GM12878 (cell line): ENCODE measurements around the gene RPUSD1. TPM values are rescaled to one million over a fixed set of nuclear protein-coding genes. Genes with fewer than 3 reads are reported as not detected.

Source experiments
- ATAC-seq: fragments of 200-7000 bp; cut with Tn5 transposase; 3 replicates; pipeline ENCODE4 v1.9.1; 2020; ENCODE audit warnings: mild to moderate bottlenecking, moderate library complexity
- BruUV-seq: library from RNA; stranded (reverse); fragments of 400-500 nt; replicated peaks from 2 replicates; lab custom pipeline; 2021; lab: Mats Ljungman, UMichigan
- CTCF ChIA-PET: fragments of 300-600 bp; sonication (Branson Sonifier 250); formaldehyde crosslinking; extraction: SDS; loops from one replicate; lab custom pipeline; 2021; ENCODE audit warnings: inconsistent platforms; lab: Yijun Ruan, JAX
- POLR2A ChIA-PET: fragments of 350-600 bp; formaldehyde crosslinking; extraction: SDS; loops from one replicate; lab custom pipeline; 2021; ENCODE audit warnings: inconsistent platforms; lab: Charles Lee
- RAD21 ChIA-PET: fragments of 300-600 bp; sonication (Branson Sonifier 250); formaldehyde crosslinking; loops from one replicate; lab custom pipeline; 2023; ENCODE audit warnings: antibody characterized with exemption; ENCODE audit not compliant: unreplicated experiment; lab: Charles Lee
- SMC1A ChIA-PET: fragments of 300-600 bp; sonication (Branson Sonifier 250); formaldehyde crosslinking; loops from one replicate; lab custom pipeline; 2023; ENCODE audit not compliant: unreplicated experiment, uncharacterized antibody; lab: Charles Lee
- DNase-seq: peaks from one replicate; pipeline ENCODE4 v3.0.0-alpha.2; 2011; ENCODE audit warnings: low read depth, low spot score
- FAIRE-seq: peaks from 3 replicates; lab custom pipeline; 2011; peaks lifted over from hg19 to GRCh38; lab: Jason Lieb, UNC
- H2AFZ ChIP-seq: 2 replicates; pipeline ENCODE4 v1.6.0; 2011; ENCODE audit warnings: low read depth, low read length, control low read depth; ENCODE audit not compliant: control insufficient read depth
- H3K27ac ChIP-seq: 2 replicates; pipeline ENCODE4 v1.5.1; 2011; ENCODE audit warnings: control low read depth; ENCODE audit not compliant: control insufficient read depth, insufficient read depth
- H3K27me3 ChIP-seq, 2 experiments: replicated peaks in 1 of 2; 2 replicates each; pipeline versions ENCODE4 v1.6.0 to v1.6.1; 2011; ENCODE audit warnings: low read length in 1 of 2; ENCODE audit not compliant: control insufficient read depth in 2 of 2, insufficient read depth in 2 of 2
- H3K36me3 ChIP-seq, 2 experiments: 2 replicates each; pipeline ENCODE4 v1.5.1; 2011; ENCODE audit warnings: low read length in 1 of 2; ENCODE audit not compliant: control insufficient read depth in 2 of 2, insufficient read depth in 2 of 2
- H3K4me1 ChIP-seq: 2 replicates; pipeline ENCODE4 v1.6.1; 2011; ENCODE audit warnings: mild to moderate bottlenecking, low read length, moderate library complexity, mixed read lengths; ENCODE audit not compliant: control insufficient read depth, insufficient read depth
- H3K4me2 ChIP-seq: 2 replicates; pipeline ENCODE4 v1.6.0; 2011; ENCODE audit warnings: control low read depth; ENCODE audit not compliant: control insufficient read depth, insufficient read depth
- H3K4me3 ChIP-seq: fragments of 200-600 bp; sonication (generic); 2 replicates; pipeline ENCODE4 v1.5.1; 2016
- H3K79me2 ChIP-seq: 2 replicates; pipeline ENCODE4 v1.6.0; 2011; ENCODE audit warnings: low read length; ENCODE audit not compliant: control insufficient read depth, insufficient read depth
- H3K9ac ChIP-seq: 2 replicates; pipeline ENCODE4 v1.8.0; 2011; ENCODE audit warnings: low read length, control low read depth, mixed read lengths; ENCODE audit not compliant: control insufficient read depth, insufficient read depth
- H3K9me3 ChIP-seq: replicated peaks from 3 replicates; pipeline ENCODE4 v1.5.1; 2011; ENCODE audit warnings: mild to moderate bottlenecking, low read length; ENCODE audit not compliant: control insufficient read depth, insufficient read depth
- H4K20me1 ChIP-seq: 2 replicates; pipeline ENCODE4 v1.6.0; 2011; ENCODE audit not compliant: control insufficient read depth, insufficient read depth
- ASH2L ChIP-seq: fragments of 300-600, 200-600 bp; sonication (generic); IDR thresholded peaks from 2 replicates; pipeline ENCODE4 v1.6.1; 2017; ENCODE audit warnings: low read depth, mild to moderate bottlenecking, borderline replicate concordance
- ESRRA ChIP-seq: IDR thresholded peaks from 2 replicates; pipeline ENCODE4 v1.6.1; 2012; ENCODE audit warnings: mild to moderate bottlenecking, low read length, improper control_type of control experiment
- JUND ChIP-seq: IDR thresholded peaks from 2 replicates; pipeline ENCODE4 v1.6.1; 2012; ENCODE audit warnings: low read depth, mild to moderate bottlenecking, low read length, improper control_type of control experiment, moderate library complexity
- SMAD1 ChIP-seq: fragments of 450-650 bp; IDR thresholded peaks from 2 replicates; pipeline ENCODE4 v1.6.1; 2018; ENCODE audit warnings: mild to moderate bottlenecking, low read depth; ENCODE audit not compliant: partially characterized antibody
- SMARCA5 ChIP-seq: fragments of 450-650 bp; IDR thresholded peaks from 2 replicates; pipeline ENCODE4 v1.6.1; 2017; ENCODE audit warnings: mild to moderate bottlenecking
- WGBS: methylation state at CpG from one replicate; pipeline ENCODE4 v1.1.6; 2016; ENCODE audit warnings: low lambda C conversion rate; ENCODE audit not compliant: insufficient replicate concordance, insufficient coverage; ENCODE audit errors: missing lambda C conversion rate; 5-methylcytosine and 5-hydroxymethylcytosine counted together
- in situ Hi-C: fragments of 300-500 bp; cut with MboI; formaldehyde crosslinking; loops from 9 replicates; pipeline ENCODE4 v1.14.3; 2018; ENCODE audit warnings: mixed read lengths
- intact Hi-C: fragments of 100-400 bp; cut with micrococcal nuclease; formaldehyde crosslinking; loops from one replicate; pipeline ENCODE4 v1.14.2; 2022; ENCODE audit not compliant: unreplicated experiment
- polyA plus RNA-seq, 11 experiments: library from polyadenylated mRNA; depleted of rRNA in 4 of 11; unstranded in 6 of 11; stranded (reverse) in 5 of 11; fragments of >200 nt; fragmentation: Nextera tagmentation in 4 of 11; fragmentation: Illumina TruSeq in 1 of 11; extraction: Ambion mirVana in 4 of 11; extraction: Trizol in 1 of 11; gene quantifications; 1 replicate in 1 of 11; 2 replicates in 10 of 11; pipeline versions ENCODE4 v1.2.1 to v1.2.3, GENCODE V29; 2011 to 2016; ENCODE audit warnings: inconsistent platforms in 2 of 11, missing spikeins in 2 of 11, low read depth in 1 of 11
- total RNA-seq, 4 experiments: library from RNA; depleted of rRNA in 3 of 4; stranded (reverse); fragments of >200 nt in 3 of 4; fragmentation: Illumina TruSeq in 1 of 4; extraction: Trizol in 1 of 4; gene quantifications; 2 replicates each; pipeline versions ENCODE4 v1.2.1 to v1.2.3, GENCODE V29; 2013 to 2021
- TF ChIP-seq, protein P1 (sequence below): fragments of 450-650 bp; IDR thresholded peaks from 2 replicates; pipeline ENCODE4 v1.6.1; 2017; ENCODE audit warnings: antibody characterized with exemption, mild to moderate bottlenecking, moderate library complexity

The RPUSD1 gene
- total and polyA plus RNA-seq, 10 of the 15 experiments (the other 5 are each of a cell fraction or from before 2014, with no cell fraction given), result 0.55 to 49.9 (median 21.1) TPM

DNA sequence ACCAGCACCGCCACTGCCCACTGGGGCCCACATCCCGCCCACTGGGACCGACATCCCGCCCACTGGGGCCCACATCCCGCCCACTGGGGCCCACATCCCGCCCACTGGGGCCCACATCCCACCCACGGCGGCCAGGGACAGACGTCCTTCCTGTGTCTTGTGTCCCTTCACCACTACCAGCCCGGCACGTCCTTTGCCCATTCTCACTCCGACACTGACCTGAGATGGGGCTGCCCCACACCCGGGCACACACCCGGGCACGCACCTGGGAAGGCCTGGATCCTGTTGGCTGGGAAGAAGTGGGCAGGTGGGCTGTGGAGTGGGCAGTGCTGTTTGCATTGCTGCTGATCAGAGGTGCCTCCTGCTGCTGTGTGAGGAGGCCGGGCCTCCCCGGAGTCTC, 40.7 kb upstream of the RPUSD1 start:
- WGBS, result 20% methylated on average over 17 of the region's 17 CpGs
- in situ Hi-C loops, result no loop called here
- BruUV-seq, result no TSS peak
- H3K9me3 ChIP-seq, result no peaks in the 10 kb centered on the region; the same call in 2 of the 3 replicates
- no peak for ATAC-seq
- TF ChIP-seq SMARCA5 (no peak), SMAD1 (no peak), ESRRA (no peak), ASH2L (no peak), JUND (no peak)
- TF ChIP-seq, protein P1, sequence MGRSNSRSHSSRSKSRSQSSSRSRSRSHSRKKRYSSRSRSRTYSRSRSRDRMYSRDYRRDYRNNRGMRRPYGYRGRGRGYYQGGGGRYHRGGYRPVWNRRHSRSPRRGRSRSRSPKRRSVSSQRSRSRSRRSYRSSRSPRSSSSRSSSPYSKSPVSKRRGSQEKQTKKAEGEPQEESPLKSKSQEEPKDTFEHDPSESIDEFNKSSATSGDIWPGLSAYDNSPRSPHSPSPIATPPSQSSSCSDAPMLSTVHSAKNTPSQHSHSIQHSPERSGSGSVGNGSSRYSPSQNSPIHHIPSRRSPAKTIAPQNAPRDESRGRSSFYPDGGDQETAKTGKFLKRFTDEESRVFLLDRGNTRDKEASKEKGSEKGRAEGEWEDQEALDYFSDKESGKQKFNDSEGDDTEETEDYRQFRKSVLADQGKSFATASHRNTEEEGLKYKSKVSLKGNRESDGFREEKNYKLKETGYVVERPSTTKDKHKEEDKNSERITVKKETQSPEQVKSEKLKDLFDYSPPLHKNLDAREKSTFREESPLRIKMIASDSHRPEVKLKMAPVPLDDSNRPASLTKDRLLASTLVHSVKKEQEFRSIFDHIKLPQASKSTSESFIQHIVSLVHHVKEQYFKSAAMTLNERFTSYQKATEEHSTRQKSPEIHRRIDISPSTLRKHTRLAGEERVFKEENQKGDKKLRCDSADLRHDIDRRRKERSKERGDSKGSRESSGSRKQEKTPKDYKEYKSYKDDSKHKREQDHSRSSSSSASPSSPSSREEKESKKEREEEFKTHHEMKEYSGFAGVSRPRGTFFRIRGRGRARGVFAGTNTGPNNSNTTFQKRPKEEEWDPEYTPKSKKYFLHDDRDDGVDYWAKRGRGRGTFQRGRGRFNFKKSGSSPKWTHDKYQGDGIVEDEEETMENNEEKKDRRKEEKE, result no peak
- ChIA-PET CTCF (no interaction called here), SMC1A (no interaction called here), RAD21 (no interaction called here), POLR2A (interaction anchor here (0.5 kb wide), 1 partner anchor 14 kb away, joined by 3 read pairs; no protein-coding TSS in a partner anchor)
- no peaks in the 10 kb centered on the region for H3K79me2 ChIP-seq
- H3K4me3 ChIP-seq, result no peak overlapping the region
- FAIRE-seq, result no peak
- DNase-seq, result no peak
- no peak overlapping the region for H3K9ac ChIP-seq
- no peaks in the 10 kb centered on the region for H3K4me1 ChIP-seq
- no peaks in the 10 kb centered on the region for H4K20me1 ChIP-seq
- no peak overlapping the region for H3K4me2 ChIP-seq
- H2AFZ ChIP-seq, result no peak overlapping the region
- H3K36me3 ChIP-seq, result no peaks in the 10 kb centered on the region
- no peaks in the 10 kb centered on the region for H3K27me3 ChIP-seq
- H3K27ac ChIP-seq, result no peak overlapping the region
- intact Hi-C loops, result no loop called here
